ENCODE results near the gene KIAA0513. TPM values are rescaled to one million over a fixed set of nuclear protein-coding genes. Genes with fewer than 3 reads are reported as not detected.

KIAA0513 gene
- total RNA-seq, 1 donor from 2014 or later, result 1.9 TPM

- no peak overlapping the region for H3K4me3 ChIP-seq (ENCODE audit: low read depth, low read length)
- H3K27me3 ChIP-seq (ENCODE audit: control insufficient read depth, insufficient read depth, low read length), result peaks cover 17% of the 10 kb centered on the region
- H3K36me3 ChIP-seq (ENCODE audit: control insufficient read depth, insufficient read depth, low read length), result no peaks in the 10 kb centered on the region
- no peak for TF ChIP-seq CTCF (IDR thresholded peaks at IDR 0.05; ENCODE audit: insufficient read depth, low read length, poor library complexity, severe bottlenecking)
- no peak for DNase-seq (ENCODE audit: low read depth)
These were observed 51.4 kb downstream of the KIAA0513 start for GRCh38 chr16:85078952-85079351.

GRCh38 chr16:85079785-85080570, 52.4 kb downstream of the KIAA0513 start:
- no peak for DNase-seq (ENCODE audit: low read depth)
- Histone ChIP-seq H3K4me3 (ENCODE audit: low read depth, low read length) (no peak overlapping the region), H3K27me3 (ENCODE audit: control insufficient read depth, insufficient read depth, low read length) (peaks cover 17% of the 10 kb centered on the region), H3K36me3 (ENCODE audit: control insufficient read depth, insufficient read depth, low read length) (no peaks in the 10 kb centered on the region)
- no peak for TF ChIP-seq CTCF (IDR thresholded peaks at IDR 0.05; ENCODE audit: insufficient read depth, low read length, poor library complexity, severe bottlenecking)

- Histone ChIP-seq H3K36me3 (ENCODE audit: control insufficient read depth, insufficient read depth, low read length) (no peaks in the 10 kb centered on the region), H3K27me3 (ENCODE audit: control insufficient read depth, insufficient read depth, low read length) (peaks cover 17% of the 10 kb centered on the region), H3K4me3 (ENCODE audit: low read depth, low read length) (no peak overlapping the region)
- no peak for DNase-seq (ENCODE audit: low read depth)
- TF ChIP-seq CTCF (IDR thresholded peaks at IDR 0.05; ENCODE audit: insufficient read depth, low read length, poor library complexity, severe bottlenecking), result no peak
These were observed 53.4 kb downstream of the KIAA0513 start for GRCh38 chr16:85081038-85081437.

- H3K4me3 ChIP-seq (ENCODE audit: low read depth, low read length), result no peak overlapping the region
- no peak for DNase-seq (ENCODE audit: low read depth)
- no peaks in the 10 kb centered on the region for H3K36me3 ChIP-seq (ENCODE audit: control insufficient read depth, insufficient read depth, low read length)
- TF ChIP-seq CTCF (IDR thresholded peaks at IDR 0.05; ENCODE audit: insufficient read depth, low read length, poor library complexity, severe bottlenecking), result no peak
- peaks cover 17% of the 10 kb centered on the region for H3K27me3 ChIP-seq (ENCODE audit: control insufficient read depth, insufficient read depth, low read length)
These were observed 54.2 kb downstream of the KIAA0513 start for GRCh38 chr16:85081765-85082164.

- no peak for TF ChIP-seq CTCF (IDR thresholded peaks at IDR 0.05; ENCODE audit: insufficient read depth, low read length, poor library complexity, severe bottlenecking)
- Histone ChIP-seq H3K4me3 (ENCODE audit: low read depth, low read length) (no peak overlapping the region), H3K27me3 (ENCODE audit: control insufficient read depth, insufficient read depth, low read length) (peaks cover 17% of the 10 kb centered on the region), H3K36me3 (ENCODE audit: control insufficient read depth, insufficient read depth, low read length) (no peaks in the 10 kb centered on the region)
- DNase-seq (ENCODE audit: low read depth), result no peak
These were observed 54.8 kb downstream of the KIAA0513 start for GRCh38 chr16:85082173-85083050.

All from kidney epithelial cell (primary cell).